ENCODE results near the gene DOCK6.

DOCK6 gene

GRCh38 chr19:11224429-11224828, 37.9 kb downstream of the DOCK6 start:
- ATAC-seq, result no peak
- TF ChIP-seq ZC3H10 (CRISPR knock-in tag; IDR thresholded peaks at IDR 0.05) (no peak), ISL1 (CRISPR knock-in tag; IDR thresholded peaks at IDR 0.05) (no peak), ZFP30 (CRISPR knock-in tag; IDR thresholded peaks at IDR 0.05) (no peak)

- ATAC-seq, result no peak
- TF ChIP-seq, protein P1, sequence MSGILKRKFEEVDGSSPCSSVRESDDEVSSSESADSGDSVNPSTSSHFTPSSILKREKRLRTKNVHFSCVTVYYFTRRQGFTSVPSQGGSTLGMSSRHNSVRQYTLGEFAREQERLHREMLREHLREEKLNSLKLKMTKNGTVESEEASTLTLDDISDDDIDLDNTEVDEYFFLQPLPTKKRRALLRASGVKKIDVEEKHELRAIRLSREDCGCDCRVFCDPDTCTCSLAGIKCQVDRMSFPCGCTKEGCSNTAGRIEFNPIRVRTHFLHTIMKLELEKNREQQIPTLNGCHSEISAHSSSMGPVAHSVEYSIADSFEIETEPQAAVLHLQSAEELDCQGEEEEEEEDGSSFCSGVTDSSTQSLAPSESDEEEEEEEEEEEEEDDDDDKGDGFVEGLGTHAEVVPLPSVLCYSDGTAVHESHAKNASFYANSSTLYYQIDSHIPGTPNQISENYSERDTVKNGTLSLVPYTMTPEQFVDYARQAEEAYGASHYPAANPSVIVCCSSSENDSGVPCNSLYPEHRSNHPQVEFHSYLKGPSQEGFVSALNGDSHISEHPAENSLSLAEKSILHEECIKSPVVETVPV (CRISPR knock-in tag; IDR thresholded peaks at IDR 0.05), result no peak
- TF ChIP-seq TOX (CRISPR knock-in tag; IDR thresholded peaks at IDR 0.05; ENCODE audit: borderline replicate concordance) (no peak), ESRRG (CRISPR knock-in tag; IDR thresholded peaks at IDR 0.05) (no peak), BACH2 (CRISPR knock-in tag; IDR thresholded peaks at IDR 0.05; ENCODE audit: borderline replicate concordance) (no peak), POU6F1 (CRISPR knock-in tag; IDR thresholded peaks at IDR 0.05; ENCODE audit: borderline replicate concordance, low read depth) (no peak), ZC3H10 (CRISPR knock-in tag; IDR thresholded peaks at IDR 0.05) (no peak), SNAI2 (CRISPR knock-in tag; IDR thresholded peaks at IDR 0.05) (no peak), ZFP30 (CRISPR knock-in tag; IDR thresholded peaks at IDR 0.05) (no peak), ISL1 (CRISPR knock-in tag; IDR thresholded peaks at IDR 0.05) (no peak), RARB (CRISPR knock-in tag; IDR thresholded peaks at IDR 0.05) (no peak), ZNF70 (CRISPR knock-in tag; IDR thresholded peaks at IDR 0.05) (no peak), CREB5 (CRISPR knock-in tag; IDR thresholded peaks at IDR 0.05; ENCODE audit: low read depth) (no peak), ARNTL (CRISPR knock-in tag; IDR thresholded peaks at IDR 0.05; ENCODE audit: borderline replicate concordance, low read depth) (no peak), PPARA (CRISPR knock-in tag; IDR thresholded peaks at IDR 0.05; ENCODE audit: borderline replicate concordance) (no peak)
- TF ChIP-seq, protein P2, sequence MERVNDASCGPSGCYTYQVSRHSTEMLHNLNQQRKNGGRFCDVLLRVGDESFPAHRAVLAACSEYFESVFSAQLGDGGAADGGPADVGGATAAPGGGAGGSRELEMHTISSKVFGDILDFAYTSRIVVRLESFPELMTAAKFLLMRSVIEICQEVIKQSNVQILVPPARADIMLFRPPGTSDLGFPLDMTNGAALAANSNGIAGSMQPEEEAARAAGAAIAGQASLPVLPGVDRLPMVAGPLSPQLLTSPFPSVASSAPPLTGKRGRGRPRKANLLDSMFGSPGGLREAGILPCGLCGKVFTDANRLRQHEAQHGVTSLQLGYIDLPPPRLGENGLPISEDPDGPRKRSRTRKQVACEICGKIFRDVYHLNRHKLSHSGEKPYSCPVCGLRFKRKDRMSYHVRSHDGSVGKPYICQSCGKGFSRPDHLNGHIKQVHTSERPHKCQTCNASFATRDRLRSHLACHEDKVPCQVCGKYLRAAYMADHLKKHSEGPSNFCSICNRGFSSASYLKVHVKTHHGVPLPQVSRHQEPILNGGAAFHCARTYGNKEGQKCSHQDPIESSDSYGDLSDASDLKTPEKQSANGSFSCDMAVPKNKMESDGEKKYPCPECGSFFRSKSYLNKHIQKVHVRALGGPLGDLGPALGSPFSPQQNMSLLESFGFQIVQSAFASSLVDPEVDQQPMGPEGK (CRISPR knock-in tag; IDR thresholded peaks at IDR 0.05; ENCODE audit: borderline replicate concordance), result no peak
These were observed 39.1 kb downstream of the DOCK6 start for GRCh38 chr19:11223200-11223599.

GRCh38 chr19:11221082-11221598, 41.2 kb downstream of the DOCK6 start:
- ATAC-seq, result no peak
- no peak for TF ChIP-seq TCF4 (CRISPR knock-in tag; IDR thresholded peaks at IDR 0.05; ENCODE audit: borderline replicate concordance)
- no peak for TF ChIP-seq CSDC2 (CRISPR knock-in tag; IDR thresholded peaks at IDR 0.05)
- TF ChIP-seq ZNF565 (CRISPR knock-in tag; conservative IDR thresholded peaks at IDR 0.05; ENCODE audit: low read depth), result no peak
- TF ChIP-seq TSHZ2 (CRISPR knock-in tag; IDR thresholded peaks at IDR 0.05), result no peak
- TF ChIP-seq ZC3H10 (CRISPR knock-in tag; IDR thresholded peaks at IDR 0.05), result no peak
- no peak for TF ChIP-seq PPARA (CRISPR knock-in tag; IDR thresholded peaks at IDR 0.05; ENCODE audit: borderline replicate concordance)
- no peak for TF ChIP-seq CREB5 (CRISPR knock-in tag; IDR thresholded peaks at IDR 0.05; ENCODE audit: low read depth)

All from SK-N-SH treated with all-trans-retinoic acid at 6 μM for 48 hours (cell line).